ENCODE measurements around the gene ABI1. TPM values are rescaled to one million over a fixed set of nuclear protein-coding genes. Genes with fewer than 3 reads are reported as not detected.

The ABI1 gene
- total RNA-seq, 2 donors from 2014 or later: 40.6 to 42.2 TPM

- Histone ChIP-seq H3K27ac (ENCODE audit: low read depth, low read length) (no peak overlapping the region), H3K9ac (ENCODE audit: extremely low read depth, low read length, poor library complexity, severe bottlenecking) (no peak overlapping the region), H3K27me3 (ENCODE audit: control insufficient read depth, insufficient read depth, low read length, poor library complexity, severe bottlenecking) (no peaks in the 10 kb centered on the region), H3K4me1 (ENCODE audit: control insufficient read depth, insufficient read depth, low read length) (no peaks in the 10 kb centered on the region), H3K4me3 (ENCODE audit: low read length) (no peak overlapping the region), H3K9me3 (ENCODE audit: control insufficient read depth, low read length) (no peaks in the 10 kb centered on the region), H3K36me3 (ENCODE audit: control insufficient read depth, insufficient read depth, low read length) (no peaks in the 10 kb centered on the region)
- H3K27ac Mint-ChIP-seq: no peak overlapping the region
- H3K4me1 Mint-ChIP-seq: no peaks in the 10 kb centered on the region
- no peaks in the 10 kb centered on the region for H3K27me3 Mint-ChIP-seq (ENCODE audit: insufficient read depth)
- H3K36me3 Mint-ChIP-seq (ENCODE audit: low read depth): peaks cover 12% of the 10 kb centered on the region
- no peak for DNase-seq
- H3K4me3 Mint-ChIP-seq: no peak overlapping the region
- WGBS, 2 experiments (ENCODE audit: insufficient coverage in 1 of 2, insufficient read length in 1 of 2): 83 to 96% methylated on average over 1 to 3 of the region's 3 CpGs
- TF ChIP-seq CTCF (conservative IDR thresholded peaks at IDR 0.05): no peak
- peaks cover 3% of the 10 kb centered on the region for H3K9me3 Mint-ChIP-seq
Measured at GRCh38 chr10:26787362-26787761, 73.4 kb downstream of the ABI1 start.

GRCh38 chr10:26781797-26782196 lies 79.0 kb downstream of the ABI1 start:
- no peak for DNase-seq
- Mint-ChIP-seq H3K36me3 (ENCODE audit: low read depth) (no peaks in the 10 kb centered on the region), H3K27me3 (ENCODE audit: insufficient read depth) (no peaks in the 10 kb centered on the region), H3K4me3 (no peak overlapping the region), H3K27ac (no peak overlapping the region), H3K4me1 (peaks cover 25% of the 10 kb centered on the region), H3K9me3 (no peaks in the 10 kb centered on the region)
- H3K27ac ChIP-seq (ENCODE audit: low read depth, low read length): no peak overlapping the region
- no peak overlapping the region for H3K4me3 ChIP-seq (ENCODE audit: low read length)
- no peak overlapping the region for H3K9ac ChIP-seq (ENCODE audit: extremely low read depth, low read length, poor library complexity, severe bottlenecking)
- no peaks in the 10 kb centered on the region for H3K9me3 ChIP-seq (ENCODE audit: control insufficient read depth, low read length)
- WGBS, 2 experiments (ENCODE audit: insufficient coverage in 1 of 2, insufficient read length in 1 of 2): 92 to 97% methylated on average over 2 of the region's 2 CpGs
- H3K27me3 ChIP-seq (ENCODE audit: control insufficient read depth, insufficient read depth, low read length, poor library complexity, severe bottlenecking): no peaks in the 10 kb centered on the region
- H3K36me3 ChIP-seq (ENCODE audit: control insufficient read depth, insufficient read depth, low read length): peaks cover 3% of the 10 kb centered on the region
- H3K4me1 ChIP-seq (ENCODE audit: control insufficient read depth, insufficient read depth, low read length): peaks cover 12% of the 10 kb centered on the region
- TF ChIP-seq CTCF (conservative IDR thresholded peaks at IDR 0.05): no peak

- Mint-ChIP-seq H3K4me3 (no peak overlapping the region), H3K36me3 (ENCODE audit: low read depth) (no peaks in the 10 kb centered on the region), H3K9me3 (no peaks in the 10 kb centered on the region), H3K27me3 (ENCODE audit: insufficient read depth) (no peaks in the 10 kb centered on the region), H3K27ac (peak overlapping the region; percentile 48), H3K4me1 (peaks cover 25% of the 10 kb centered on the region)
- H3K4me3 ChIP-seq (ENCODE audit: low read length): no peak overlapping the region
- TF ChIP-seq CTCF (conservative IDR thresholded peaks at IDR 0.05): no peak
- H3K27ac ChIP-seq (ENCODE audit: low read depth, low read length): no peak overlapping the region
- 68 to 80% methylated on average over 3 to 4 of the region's 4 CpGs for WGBS, 2 experiments (ENCODE audit: insufficient coverage in 1 of 2, insufficient read length in 1 of 2)
- no peak overlapping the region for H3K9ac ChIP-seq (ENCODE audit: extremely low read depth, low read length, poor library complexity, severe bottlenecking)
- H3K4me1 ChIP-seq (ENCODE audit: control insufficient read depth, insufficient read depth, low read length): peaks cover 12% of the 10 kb centered on the region
- no peaks in the 10 kb centered on the region for H3K27me3 ChIP-seq (ENCODE audit: control insufficient read depth, insufficient read depth, low read length, poor library complexity, severe bottlenecking)
- no peaks in the 10 kb centered on the region for H3K9me3 ChIP-seq (ENCODE audit: control insufficient read depth, low read length)
- peaks cover 4% of the 10 kb centered on the region for H3K36me3 ChIP-seq (ENCODE audit: control insufficient read depth, insufficient read depth, low read length)
- DNase-seq: peak; percentile 68
Measured at GRCh38 chr10:26780793-26781601, 79.8 kb downstream of the ABI1 start.

All from endodermal cell (in vitro differentiated cells).